ENCODE results near the gene FHL1.

The FHL1 gene

GRCh38 chrX:136156560-136157117 lies 9.3 kb downstream of the FHL1 start:
- DNase-seq, result no peak
- no peak for TF ChIP-seq CTCF (IDR thresholded peaks at IDR 0.05; ENCODE audit: low read depth, low read length)
- Histone ChIP-seq H3K4me3 (ENCODE audit: low read depth, low read length) (no peak overlapping the region), H3K4me1 (no peaks in the 10 kb centered on the region), H3K36me3 (no peaks in the 10 kb centered on the region), H3K27me3 (no peaks in the 10 kb centered on the region), H3K9me3 (no peaks in the 10 kb centered on the region)

GRCh38 chrX:136157187-136157586 lies 9.9 kb downstream of the FHL1 start:
- DNase-seq, result no peak

GRCh38 chrX:136158685-136159084 lies 11.4 kb downstream of the FHL1 start:
- Histone ChIP-seq H3K36me3 (no peaks in the 10 kb centered on the region), H3K4me3 (ENCODE audit: low read depth, low read length) (no peak overlapping the region), H3K4me1 (no peaks in the 10 kb centered on the region), H3K27me3 (no peaks in the 10 kb centered on the region), H3K9me3 (no peaks in the 10 kb centered on the region)
- DNase-seq, result no peak
- no peak for TF ChIP-seq CTCF (IDR thresholded peaks at IDR 0.05; ENCODE audit: low read depth, low read length)

More at GRCh38 chrX:136157187-136157586, 9.9 kb downstream of the FHL1 start:
- H3K36me3 ChIP-seq, result no peaks in the 10 kb centered on the region
- no peaks in the 10 kb centered on the region for H3K27me3 ChIP-seq
- H3K4me1 ChIP-seq, result no peaks in the 10 kb centered on the region
- no peak for TF ChIP-seq CTCF (IDR thresholded peaks at IDR 0.05; ENCODE audit: low read depth, low read length)
- no peak overlapping the region for H3K4me3 ChIP-seq (ENCODE audit: low read depth, low read length)
- H3K9me3 ChIP-seq, result no peaks in the 10 kb centered on the region

GRCh38 chrX:136159611-136160025 lies 12.3 kb downstream of the FHL1 start:
- no peak for TF ChIP-seq CTCF (IDR thresholded peaks at IDR 0.05; ENCODE audit: low read depth, low read length)
- DNase-seq, result no peak
- Histone ChIP-seq H3K4me3 (ENCODE audit: low read depth, low read length) (no peak overlapping the region), H3K36me3 (no peaks in the 10 kb centered on the region), H3K27me3 (no peaks in the 10 kb centered on the region), H3K9me3 (no peaks in the 10 kb centered on the region), H3K4me1 (no peaks in the 10 kb centered on the region)

GRCh38 chrX:136162827-136163570 lies 15.7 kb downstream of the FHL1 start:
- peak; percentile 71 for TF ChIP-seq CTCF (IDR thresholded peaks at IDR 0.05; ENCODE audit: low read depth, low read length)
- H3K4me1 ChIP-seq, result no peaks in the 10 kb centered on the region
- no peak overlapping the region for H3K4me3 ChIP-seq (ENCODE audit: low read depth, low read length)
- no peaks in the 10 kb centered on the region for H3K36me3 ChIP-seq
- H3K9me3 ChIP-seq, result no peaks in the 10 kb centered on the region
- no peaks in the 10 kb centered on the region for H3K27me3 ChIP-seq
- peak; percentile 52 for DNase-seq

GRCh38 chrX:136163689-136164088 lies 16.4 kb downstream of the FHL1 start:
- no peaks in the 10 kb centered on the region for H3K36me3 ChIP-seq
- H3K27me3 ChIP-seq, result no peaks in the 10 kb centered on the region
- peaks cover 2% of the 10 kb centered on the region; the same call in 1 of the 2 replicates for H3K4me1 ChIP-seq
- TF ChIP-seq CTCF (IDR thresholded peaks at IDR 0.05; ENCODE audit: low read depth, low read length), result no peak
- H3K9me3 ChIP-seq, result no peaks in the 10 kb centered on the region
- no peak overlapping the region for H3K4me3 ChIP-seq (ENCODE audit: low read depth, low read length)
- DNase-seq, result no peak
